Endometrial microvascular endothelial cells (primary cell): ENCODE measurements around the gene UBA7. TPM values are rescaled to one million over a fixed set of nuclear protein-coding genes. Genes with fewer than 3 reads are reported as not detected.
"Not testable (repeated sequence)": the region's sequence is repeated elsewhere in the genome, so short reads cannot be mapped to it uniquely, and the experiment has no call there.

Experiments used
- in situ Hi-C: cut with HindIII; loops from 2 replicates; pipeline ENCODE4 v1.10.0; 2017; ENCODE audit warnings: low sequenced_read_pairs, low pct_unique_long_range_greater_than_20kb; ENCODE audit errors: inconsistent ontology term
- total RNA-seq: library from RNA; depleted of rRNA; stranded (reverse); fragments of >200 nt; gene quantifications from one replicate; pipeline ENCODE4 v1.2.3, GENCODE V29; 2015; ENCODE audit errors: inconsistent ontology term

UBA7 gene, protein sequence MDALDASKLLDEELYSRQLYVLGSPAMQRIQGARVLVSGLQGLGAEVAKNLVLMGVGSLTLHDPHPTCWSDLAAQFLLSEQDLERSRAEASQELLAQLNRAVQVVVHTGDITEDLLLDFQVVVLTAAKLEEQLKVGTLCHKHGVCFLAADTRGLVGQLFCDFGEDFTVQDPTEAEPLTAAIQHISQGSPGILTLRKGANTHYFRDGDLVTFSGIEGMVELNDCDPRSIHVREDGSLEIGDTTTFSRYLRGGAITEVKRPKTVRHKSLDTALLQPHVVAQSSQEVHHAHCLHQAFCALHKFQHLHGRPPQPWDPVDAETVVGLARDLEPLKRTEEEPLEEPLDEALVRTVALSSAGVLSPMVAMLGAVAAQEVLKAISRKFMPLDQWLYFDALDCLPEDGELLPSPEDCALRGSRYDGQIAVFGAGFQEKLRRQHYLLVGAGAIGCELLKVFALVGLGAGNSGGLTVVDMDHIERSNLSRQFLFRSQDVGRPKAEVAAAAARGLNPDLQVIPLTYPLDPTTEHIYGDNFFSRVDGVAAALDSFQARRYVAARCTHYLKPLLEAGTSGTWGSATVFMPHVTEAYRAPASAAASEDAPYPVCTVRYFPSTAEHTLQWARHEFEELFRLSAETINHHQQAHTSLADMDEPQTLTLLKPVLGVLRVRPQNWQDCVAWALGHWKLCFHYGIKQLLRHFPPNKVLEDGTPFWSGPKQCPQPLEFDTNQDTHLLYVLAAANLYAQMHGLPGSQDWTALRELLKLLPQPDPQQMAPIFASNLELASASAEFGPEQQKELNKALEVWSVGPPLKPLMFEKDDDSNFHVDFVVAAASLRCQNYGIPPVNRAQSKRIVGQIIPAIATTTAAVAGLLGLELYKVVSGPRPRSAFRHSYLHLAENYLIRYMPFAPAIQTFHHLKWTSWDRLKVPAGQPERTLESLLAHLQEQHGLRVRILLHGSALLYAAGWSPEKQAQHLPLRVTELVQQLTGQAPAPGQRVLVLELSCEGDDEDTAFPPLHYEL
- 31.0 TPM for total RNA-seq

GRCh38 chr3:49813497-49814174, at the start of gene UBA7:
Gene UBA7 (minus strand): TSS chr3:49813953. CDS start chr3:49813787, 166 bp downstream.
- in situ Hi-C loops = no loop called here

GRCh38 chr3:49859576-49860305, 46.0 kb upstream of the UBA7 start:
- in situ Hi-C loops = loop anchor here (25.0 kb wide), 2 partner anchors 122 to 297 kb away; partner anchors contain the start of gene BSN

DNA sequence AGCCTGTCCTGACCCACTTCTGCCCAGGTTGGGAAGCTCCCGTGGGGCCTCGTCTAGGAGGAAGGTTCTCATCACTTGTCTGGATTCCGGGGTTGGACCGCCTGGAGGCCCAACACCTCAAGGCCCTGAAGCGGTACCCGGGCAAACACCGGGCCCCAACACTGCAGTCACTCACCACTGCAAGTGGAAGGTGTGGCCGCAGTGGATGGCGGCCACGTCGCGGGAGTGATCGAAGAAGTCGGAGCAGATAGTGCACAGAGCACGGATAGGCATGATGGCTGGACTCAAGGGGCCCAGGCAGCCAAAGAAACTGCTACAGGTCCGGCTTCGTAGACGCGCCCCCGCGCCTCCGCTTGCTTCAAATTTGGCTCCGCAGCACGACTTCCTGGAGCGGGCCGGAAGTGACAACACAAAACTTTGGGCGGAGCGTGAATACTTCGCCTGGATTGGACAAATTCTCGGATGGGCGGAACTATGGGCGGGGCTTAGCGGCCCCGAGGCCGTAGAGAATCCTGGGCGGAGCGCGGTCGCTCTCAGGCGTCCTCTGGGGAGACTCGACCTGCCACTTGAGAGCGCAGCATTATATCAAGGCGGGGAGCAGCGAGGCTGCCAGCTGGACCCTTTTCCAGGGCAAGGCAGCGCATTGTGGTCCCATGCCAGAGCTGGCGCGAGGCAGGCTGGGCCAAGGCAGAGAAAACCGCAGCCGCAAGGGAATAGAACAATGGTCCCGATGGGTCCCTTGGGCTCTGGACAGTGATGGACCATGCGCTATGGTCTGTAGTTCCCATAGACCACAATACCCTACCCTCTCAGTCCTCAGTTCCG, 42.6 kb upstream of the UBA7 start, which contains the start of gene TRAIP:
Gene TRAIP, minus strand, starts transcription at position 384 of the 825 bp plus-strand sequence. Its CDS starts 111 bp downstream, at position 273.
- in situ Hi-C loops = loop anchor here (25.0 kb wide), 2 partner anchors 119 to 294 kb away; partner anchors contain the start of gene BSN

DNA sequence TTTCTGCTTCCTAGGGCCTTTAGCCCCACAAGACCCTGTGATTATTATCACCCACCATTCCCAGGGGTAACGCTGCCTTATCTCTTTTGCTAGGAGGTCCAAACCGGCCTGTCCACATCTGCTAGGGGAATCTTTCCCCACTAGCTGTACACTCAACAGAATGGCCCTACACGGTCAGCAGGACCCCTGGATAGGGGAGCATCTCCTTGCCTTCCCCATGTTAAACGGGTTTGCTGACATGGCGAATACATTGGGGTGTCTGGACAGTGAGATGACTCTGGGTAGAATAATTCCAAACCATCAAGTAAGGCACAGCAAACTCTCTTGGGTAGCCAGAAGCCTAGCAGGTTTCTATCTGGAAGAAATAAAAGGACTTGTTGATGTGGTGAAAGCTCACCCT, 41.9 kb upstream of the UBA7 start:
- in situ Hi-C loops = loop anchor here (25.0 kb wide), 2 partner anchors 118 to 293 kb away; partner anchors contain the start of gene BSN

DNA sequence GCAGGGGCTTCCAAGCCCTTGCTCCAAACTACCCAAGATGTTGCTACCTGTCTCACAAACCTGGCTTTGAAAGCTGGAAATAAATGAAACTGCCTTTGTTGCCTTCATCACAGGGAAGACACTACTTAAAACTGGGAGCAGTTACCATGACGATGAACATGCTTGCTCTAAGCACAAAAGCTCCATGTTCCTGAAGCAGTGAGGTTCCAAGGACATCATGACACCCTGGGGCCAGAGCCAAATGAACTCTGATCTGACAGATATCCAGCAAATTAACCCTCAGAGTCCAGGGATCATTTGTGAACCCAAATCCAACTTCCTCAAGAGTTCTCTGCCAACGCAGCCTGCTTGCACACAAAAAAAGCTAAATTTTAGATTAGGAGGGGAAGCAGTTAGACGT, 31.9 kb upstream of the UBA7 start:
- in situ Hi-C loops = no loop called here

DNA sequence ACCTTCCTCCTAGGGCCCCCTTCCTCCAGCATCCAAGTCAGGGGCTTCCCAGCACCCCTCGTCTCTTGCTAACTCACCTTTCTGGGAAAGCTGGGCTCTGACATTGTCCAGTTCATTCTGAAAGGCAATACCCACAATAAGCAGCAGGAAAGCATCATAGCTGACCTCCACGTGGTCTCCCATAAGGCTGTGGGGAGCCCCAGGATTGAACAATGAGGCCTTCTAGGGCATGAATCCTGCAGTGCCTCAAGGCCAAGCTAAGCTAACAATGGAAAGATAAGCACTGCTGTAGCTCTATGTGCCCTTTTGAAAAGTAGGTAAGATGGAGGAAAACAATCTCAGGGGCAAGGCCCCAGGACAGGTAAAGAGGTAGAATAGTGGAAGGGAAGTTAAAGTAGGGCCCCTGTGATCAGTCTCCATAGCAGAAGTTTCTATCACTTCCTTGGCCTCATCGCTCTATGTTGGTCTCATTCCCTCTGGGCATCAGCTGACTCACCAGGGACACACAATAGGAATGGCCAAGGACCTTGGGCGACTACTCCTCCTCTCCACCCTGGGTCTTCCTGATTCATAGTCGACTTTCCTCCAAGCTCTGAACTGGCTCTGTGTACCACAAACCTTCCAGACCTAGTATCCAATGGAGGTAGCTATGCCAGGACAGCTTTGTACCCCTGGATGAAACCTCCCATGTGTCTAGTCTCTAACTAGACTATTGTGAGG, 30.9 kb upstream of the UBA7 start:
- in situ Hi-C loops = no loop called here

GRCh38 chr3:49842843-49843517, 29.2 kb upstream of the UBA7 start:
- in situ Hi-C loops = no loop called here

DNA sequence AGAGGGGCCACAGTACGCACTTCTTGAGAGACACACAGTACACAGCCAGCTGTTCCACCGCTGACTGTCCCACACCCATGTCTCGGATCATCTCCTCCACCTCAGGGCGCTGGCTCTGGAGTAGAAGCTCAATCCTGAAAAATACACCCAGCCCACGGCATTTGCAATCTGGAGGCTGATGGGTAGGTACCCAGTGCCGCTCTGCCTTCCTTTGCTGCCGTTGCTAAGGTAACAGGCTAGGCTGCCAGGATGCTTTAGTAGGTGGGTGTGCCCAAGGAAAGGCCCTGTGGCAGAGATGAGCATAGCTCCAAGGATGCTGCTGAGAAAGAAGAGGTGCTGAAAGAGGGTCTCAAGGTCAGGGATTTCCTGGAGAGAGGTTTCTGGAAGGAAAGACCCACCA, 28.1 kb upstream of the UBA7 start:
- in situ Hi-C loops = no loop called here

GRCh38 chr3:49841126-49841696, 27.5 kb upstream of the UBA7 start:
- in situ Hi-C loops = no loop called here

DNA sequence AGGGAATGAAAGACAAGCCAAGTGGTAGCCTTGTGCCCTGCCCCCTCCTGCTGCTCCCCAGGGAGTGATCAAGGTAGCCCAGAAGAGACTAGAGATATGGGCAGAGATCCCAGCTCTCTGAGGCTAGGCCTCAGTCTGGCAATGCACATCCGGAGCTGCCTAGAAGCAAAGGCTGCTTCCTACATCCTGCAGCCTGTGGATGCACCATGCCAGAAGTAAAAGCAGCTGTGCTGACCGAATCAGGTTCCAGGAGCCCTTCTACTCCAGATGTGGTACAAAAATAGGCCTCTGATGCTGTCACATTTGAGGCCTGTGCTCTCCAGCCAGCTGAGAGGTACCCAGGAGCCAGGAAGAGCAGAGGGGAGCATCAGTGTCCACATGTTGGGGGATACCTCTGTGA, 26.6 kb upstream of the UBA7 start:
- in situ Hi-C loops = no loop called here

DNA sequence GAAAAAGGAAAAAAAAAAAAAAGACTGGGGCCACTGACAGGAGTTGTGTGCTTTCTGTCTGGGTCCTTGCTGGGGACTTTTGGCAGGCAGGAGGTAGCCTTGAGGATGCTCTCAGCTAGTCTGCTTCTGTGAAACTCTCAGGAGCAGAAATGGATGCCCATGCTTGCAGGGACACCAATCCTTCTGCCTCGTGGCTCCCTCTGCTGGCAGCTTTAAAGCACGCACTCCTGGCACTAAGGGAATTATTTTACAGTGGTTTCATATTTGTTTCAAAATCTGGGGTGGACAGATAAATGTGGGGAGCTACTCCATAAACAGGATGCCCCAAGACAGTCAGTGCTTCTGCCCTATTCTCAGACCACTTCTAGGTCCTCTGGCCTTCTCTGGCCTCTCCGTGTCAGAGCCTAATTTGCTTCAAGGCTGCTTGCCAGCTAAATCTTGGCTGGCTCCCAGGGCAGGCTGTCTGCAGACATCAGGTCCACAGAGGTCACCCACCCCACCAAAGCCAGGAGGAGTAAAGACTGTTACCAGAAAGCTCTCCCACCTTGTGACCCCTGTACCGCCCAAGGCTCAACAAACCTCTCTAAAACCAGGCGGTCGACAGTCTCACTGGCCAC, 25.5 kb upstream of the UBA7 start:
- in situ Hi-C loops = no loop called here

- in situ Hi-C loops = no loop called here
Measured at GRCh38 chr3:49831341-49831740, 17.6 kb upstream of the UBA7 start.

DNA sequence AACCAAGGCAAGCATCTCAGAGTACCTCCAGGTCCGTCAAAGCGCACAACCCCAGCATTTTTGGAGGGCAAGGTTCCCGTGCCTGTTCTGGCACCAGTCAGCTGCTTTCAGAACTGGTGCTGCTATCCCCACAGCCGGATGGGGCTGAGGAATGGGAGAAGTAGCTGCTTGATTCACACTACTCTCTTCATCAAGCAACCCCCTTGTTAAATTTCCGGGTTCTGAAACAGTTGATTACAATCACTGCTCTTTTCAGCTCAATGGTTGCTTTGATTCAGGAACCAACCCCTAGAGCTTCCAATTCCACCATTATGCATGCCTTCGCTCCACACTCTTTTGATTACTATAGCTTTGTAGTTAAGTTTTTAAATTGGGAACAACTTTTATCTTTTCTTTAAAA, 12.3 kb upstream of the UBA7 start:
- in situ Hi-C loops = no loop called here

GRCh38 chr3:49823131-49823530, 9.4 kb upstream of the UBA7 start:
- in situ Hi-C loops = not testable (repeated sequence)

DNA sequence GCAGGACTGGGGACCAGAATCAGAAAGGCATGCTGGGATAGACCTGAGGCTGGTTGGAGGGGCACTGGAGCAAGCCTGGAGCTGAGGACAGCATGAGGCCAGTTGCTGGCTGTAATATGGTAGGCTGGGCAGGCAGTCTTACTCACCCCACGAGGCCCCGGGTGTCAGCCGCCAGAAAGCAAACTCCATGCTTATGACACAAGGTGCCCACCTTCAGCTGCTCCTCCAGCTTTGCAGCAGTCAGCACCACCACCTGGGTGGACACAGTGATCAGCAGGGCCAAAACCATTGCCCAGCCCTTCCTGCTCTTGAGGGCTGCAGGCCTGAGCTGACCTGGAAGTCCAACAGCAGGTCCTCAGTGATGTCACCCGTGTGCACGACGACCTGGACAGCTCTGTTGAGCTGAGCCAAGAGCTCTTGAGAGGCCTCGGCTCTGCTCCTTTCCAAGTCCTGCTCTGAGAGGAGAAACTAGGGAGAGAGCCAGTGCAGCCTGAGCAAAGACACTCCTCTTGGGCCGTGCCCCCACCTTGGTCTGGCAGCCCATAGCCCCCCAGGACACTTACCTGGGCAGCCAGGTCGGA, 747 bp downstream of the UBA7 start:
- in situ Hi-C loops = no loop called here
